H9 (cell line): ENCODE measurements around the gene MRPS31. TPM values are rescaled to one million over a fixed set of nuclear protein-coding genes. Genes with fewer than 3 reads are reported as not detected.

Experiments
- DNase-seq: peaks from one replicate; pipeline ENCODE4 v3.0.0-alpha.2; 2017
- H2AFZ ChIP-seq: one replicate; pipeline ENCODE4 v1.6.1; 2013; ENCODE audit warnings: mild to moderate bottlenecking, low read length, control low read depth, moderate library complexity
- H2AK5ac ChIP-seq: 2 replicates; pipeline ENCODE4 v1.6.1; 2013; ENCODE audit warnings: low read length, control low read depth, mixed read lengths; ENCODE audit not compliant: insufficient read length
- H2BK120ac ChIP-seq: one replicate; pipeline ENCODE4 v1.6.1; 2013; ENCODE audit warnings: low read depth, mild to moderate bottlenecking, low read length, control low read depth, inconsistent platforms; ENCODE audit not compliant: poor library complexity, severe bottlenecking
- H2BK12ac ChIP-seq: 2 replicates; pipeline ENCODE4 v1.6.1; 2013; ENCODE audit warnings: low read length, control low read depth, mixed read lengths, low read depth; ENCODE audit not compliant: insufficient read length
- H2BK15ac ChIP-seq: 2 replicates; pipeline ENCODE4 v1.6.1; 2013; ENCODE audit warnings: low read depth, low read length, control low read depth
- H2BK20ac ChIP-seq: one replicate; pipeline ENCODE4 v1.6.1; 2013; ENCODE audit warnings: low read depth, mild to moderate bottlenecking, low read length, control low read depth, inconsistent platforms; ENCODE audit not compliant: poor library complexity, severe bottlenecking
- H2BK5ac ChIP-seq: 2 replicates; pipeline ENCODE4 v1.6.1; 2013; ENCODE audit warnings: low read length, control low read depth, mixed read lengths; ENCODE audit not compliant: insufficient read length
- H3K14ac ChIP-seq: 2 replicates; pipeline ENCODE4 v1.6.1; 2013; ENCODE audit warnings: low read length, control low read depth; ENCODE audit not compliant: insufficient read depth
- H3K18ac ChIP-seq: 2 replicates; pipeline ENCODE4 v1.6.1; 2013; ENCODE audit warnings: low read depth, mild to moderate bottlenecking, mixed read lengths, low read length, control low read depth; ENCODE audit not compliant: insufficient read length
- H3K23ac ChIP-seq: 2 replicates; pipeline ENCODE4 v1.6.1; 2013; ENCODE audit warnings: low read length, control low read depth, mixed read lengths, low read depth; ENCODE audit not compliant: insufficient read length
- H3K23me2 ChIP-seq: 2 replicates; pipeline ENCODE4 v1.6.1; 2013; ENCODE audit warnings: low read depth, mild to moderate bottlenecking, mixed read lengths, low read length, control low read depth; ENCODE audit not compliant: insufficient read length, poor library complexity, severe bottlenecking
- H3K27ac ChIP-seq: 2 replicates; pipeline ENCODE4 v1.5.1; 2013; ENCODE audit warnings: low read length, control low read depth, mixed read lengths, low read depth; ENCODE audit not compliant: insufficient read length
- H3K27me3 ChIP-seq: 2 replicates; pipeline ENCODE4 v1.6.1; 2013; ENCODE audit warnings: low read length, control low read depth, inconsistent platforms; ENCODE audit not compliant: insufficient read depth
- H3K4ac ChIP-seq: 2 replicates; pipeline ENCODE4 v1.6.1; 2013; ENCODE audit warnings: low read depth, mild to moderate bottlenecking, control low read depth, inconsistent platforms, low read length, moderate library complexity
- H3K4me1 ChIP-seq: 2 replicates; pipeline ENCODE4 v1.6.1; 2013; ENCODE audit warnings: low read length, control low read depth, inconsistent platforms; ENCODE audit not compliant: insufficient read depth
- H3K4me2 ChIP-seq: 2 replicates; pipeline ENCODE4 v1.6.1; 2013; ENCODE audit warnings: low read length, control low read depth, mixed read lengths; ENCODE audit not compliant: insufficient read length, insufficient read depth
- H3K56ac ChIP-seq: 2 replicates; pipeline ENCODE4 v1.6.1; 2013; ENCODE audit warnings: low read depth, mild to moderate bottlenecking, mixed read lengths, low read length, control low read depth; ENCODE audit not compliant: insufficient read length
- H3K79me1 ChIP-seq: 2 replicates; pipeline ENCODE4 v1.6.1; 2013; ENCODE audit warnings: low read depth, mild to moderate bottlenecking, moderate library complexity, low read length, control low read depth, inconsistent platforms; ENCODE audit not compliant: insufficient read depth, poor library complexity, severe bottlenecking
- H3K79me2 ChIP-seq: 2 replicates; pipeline ENCODE4 v1.6.1; 2013; ENCODE audit warnings: low read length, control low read depth, inconsistent platforms; ENCODE audit not compliant: insufficient read depth
- H3K9ac ChIP-seq: 2 replicates; pipeline ENCODE4 v1.6.1; 2013; ENCODE audit warnings: low read length, control low read depth, mixed read lengths; ENCODE audit not compliant: insufficient read length; ENCODE audit errors: extremely low read depth
- H3K9me3 ChIP-seq: one replicate; pipeline ENCODE4 v1.6.1; 2013; ENCODE audit warnings: low read depth, low read length, inconsistent platforms; ENCODE audit not compliant: control insufficient read depth
- H3T11ph ChIP-seq: one replicate; pipeline ENCODE4 v1.6.1; 2013; ENCODE audit warnings: mild to moderate bottlenecking, low read length, control low read depth, inconsistent platforms
- H4K20me1 ChIP-seq: one replicate; pipeline ENCODE4 v1.6.1; 2013; ENCODE audit not compliant: control insufficient read depth, insufficient read length, insufficient read depth
- H4K5ac ChIP-seq: 2 replicates; pipeline ENCODE4 v1.6.1; 2013; ENCODE audit warnings: low read depth, mild to moderate bottlenecking, mixed read lengths, low read length, control low read depth; ENCODE audit not compliant: insufficient read length
- H4K8ac ChIP-seq: replicated peaks from 2 replicates; pipeline ENCODE4 v1.6.1; 2013; ENCODE audit warnings: low read length, control low read depth, mixed read lengths, low read depth; ENCODE audit not compliant: insufficient read length
- H4K91ac ChIP-seq: 2 replicates; pipeline ENCODE4 v1.6.1; 2013; ENCODE audit warnings: low read depth, mild to moderate bottlenecking, moderate library complexity, mixed read lengths, low read length, control low read depth; ENCODE audit not compliant: insufficient read length
- H3K27ac Mint-ChIP-seq, 3 experiments: 2 replicates in 2 of 3; 3 replicates in 1 of 3; pipeline ENCODE4 v1.8.0; 2020 to 2021; ENCODE audit warnings: mixed read lengths in 3 of 3, mild to moderate bottlenecking in 1 of 3, moderate library complexity in 1 of 3
- H3K27me3 Mint-ChIP-seq: 2 replicates; pipeline ENCODE4 v1.8.0; 2021; ENCODE audit warnings: low read depth, mild to moderate bottlenecking, moderate library complexity, mixed read lengths
- H3K36me3 Mint-ChIP-seq, 3 experiments: 2 replicates in 2 of 3; 3 replicates in 1 of 3; pipeline ENCODE4 v1.8.0; 2020 to 2021; ENCODE audit warnings: low read depth in 3 of 3, mixed read lengths in 3 of 3; ENCODE audit not compliant: insufficient read depth in 1 of 3
- H3K4me1 Mint-ChIP-seq, 2 experiments: 2 replicates each; pipeline ENCODE4 v1.8.0; 2020; ENCODE audit warnings: mixed read lengths in 2 of 2
- H3K4me3 Mint-ChIP-seq, 2 experiments: 2 replicates in 1 of 2; 3 replicates in 1 of 2; pipeline ENCODE4 v1.8.0; 2020 to 2021; ENCODE audit warnings: mild to moderate bottlenecking in 2 of 2, mixed read lengths in 2 of 2, moderate library complexity in 1 of 2
- H3K9me3 Mint-ChIP-seq, 2 experiments: 2 replicates in 1 of 2; 3 replicates in 1 of 2; pipeline ENCODE4 v1.8.0; 2020; ENCODE audit warnings: mild to moderate bottlenecking in 2 of 2, mixed read lengths in 2 of 2, moderate library complexity in 1 of 2
- CTCF ChIP-seq: fragments of 200-600 bp; sonication (generic); conservative IDR thresholded peaks from 3 replicates; pipeline ENCODE4 v1.8.0; 2021; ENCODE audit warnings: antibody characterized with exemption, mild to moderate bottlenecking
- WGBS: extraction: QIAGEN DNeasy Blood & Tissue Kit; methylation state at CpG from one replicate; pipeline ENCODE4 v1.1.7; 2013; ENCODE audit warnings: missing lambda C conversion rate, low lambda C conversion rate, mixed read lengths; ENCODE audit not compliant: insufficient read length; ENCODE audit errors: extremely low coverage; 5-methylcytosine and 5-hydroxymethylcytosine counted together
- total RNA-seq: library from RNA; stranded (reverse); gene quantifications from 2 replicates; pipeline ENCODE4 v1.2.1, GENCODE V29; 2021

The MRPS31 gene
- total RNA-seq, 1 experiment from 2014 or later: 27.3 TPM

GRCh38 chr13:40694426-40694825, 76.6 kb downstream of the MRPS31 start:
- no peak overlapping the region for H3K27ac Mint-ChIP-seq
- peaks cover 10 to 11% of the 10 kb centered on the region in 2 experiments for H3K4me1 Mint-ChIP-seq
- no peak for TF ChIP-seq CTCF
- DNase-seq: no peak
- H3K27me3 Mint-ChIP-seq: no peaks in the 10 kb centered on the region
- no peak overlapping the region for H2BK15ac ChIP-seq
- H2BK12ac ChIP-seq: no peak overlapping the region
- H4K91ac ChIP-seq: no peak overlapping the region
- H3T11ph ChIP-seq: no peak overlapping the region
- no peak overlapping the region for H3K9ac ChIP-seq
- no CpG with 5 or more reads among the region's 4 CpGs for WGBS
- H2AK5ac ChIP-seq: no peak overlapping the region
- H4K8ac ChIP-seq: no peak overlapping the region
- H3K79me2 ChIP-seq: no peaks in the 10 kb centered on the region
- H3K9me3 Mint-ChIP-seq: no peaks in the 10 kb centered on the region; a peak in 2 of 5 replicates
- H3K56ac ChIP-seq: no peak overlapping the region
- no peak overlapping the region for H2BK20ac ChIP-seq
- no peaks in the 10 kb centered on the region for H4K20me1 ChIP-seq
- H2BK120ac ChIP-seq: no peak overlapping the region
- no peak overlapping the region for H3K14ac ChIP-seq
- no peak overlapping the region for H4K5ac ChIP-seq
- H2BK5ac ChIP-seq: no peak overlapping the region
- no peak overlapping the region for H3K27ac ChIP-seq
- H3K9me3 ChIP-seq: no peaks in the 10 kb centered on the region
- H3K23me2 ChIP-seq: no peaks in the 10 kb centered on the region
- H3K18ac ChIP-seq: no peak overlapping the region
- no peaks in the 10 kb centered on the region; the same call in 1 of the 2 replicates for H3K4me1 ChIP-seq
- H3K27me3 ChIP-seq: no peaks in the 10 kb centered on the region
- H2AFZ ChIP-seq: no peak overlapping the region
- H3K79me1 ChIP-seq: no peaks in the 10 kb centered on the region
- no peak overlapping the region for H3K4me3 Mint-ChIP-seq
- H3K23ac ChIP-seq: no peak overlapping the region
- no peak overlapping the region for H3K4me2 ChIP-seq
- H3K4ac ChIP-seq: no peak overlapping the region
- no peaks in the 10 kb centered on the region; a peak in 1 of 7 replicates for H3K36me3 Mint-ChIP-seq
